HEK293 (cell line): ENCODE results near the gene METTL23.

Experiments used
- CTCF ChIA-PET: fragments of 350-600 bp; formaldehyde crosslinking; extraction: SDS; loops from one replicate; lab custom pipeline; 2021; ENCODE audit warnings: antibody characterized with exemption; lab: Yijun Ruan, JAX
- POLR2A ChIA-PET: fragments of 300-600 bp; formaldehyde crosslinking; extraction: SDS; loops from one replicate; lab custom pipeline; 2020; ENCODE audit warnings: antibody characterized with exemption, inconsistent platforms; lab: Yijun Ruan, JAX
- H3K27ac ChIP-seq: fragments of 200-500 bp; sonication (Bioruptor generic); 2 replicates; pipeline ENCODE4 v1.5.1; 2014; ENCODE audit warnings: low read depth, low read length, control low read depth, inconsistent platforms; ENCODE audit errors: extremely low read depth
- H3K36me3 ChIP-seq, 2 experiments: fragments of 200-500 bp in 1 of 2; sonication (Bioruptor generic) in 1 of 2; 1 replicate in 1 of 2; 2 replicates in 1 of 2; pipeline ENCODE4 v1.5.1; 2014 to 2017; ENCODE audit warnings: inconsistent platforms in 2 of 2, low read length in 2 of 2; ENCODE audit not compliant: control insufficient read depth in 2 of 2, insufficient read depth in 1 of 2
- H3K4me1 ChIP-seq: fragments of 200-500 bp; sonication (Bioruptor generic); 2 replicates; pipeline ENCODE4 v1.5.1; 2014; ENCODE audit warnings: mild to moderate bottlenecking, low read length, inconsistent platforms; ENCODE audit not compliant: control insufficient read depth, insufficient read depth
- H3K4me3 ChIP-seq: 2 replicates; pipeline ENCODE4 v1.5.1; 2011; ENCODE audit warnings: low read depth, mild to moderate bottlenecking, control low read depth, low read length, moderate library complexity
- H3K9me3 ChIP-seq: fragments of 200-500 bp; sonication (Bioruptor generic); 2 replicates; pipeline ENCODE4 v1.5.1; 2014; ENCODE audit warnings: low read depth, low read length, inconsistent platforms; ENCODE audit not compliant: control insufficient read depth, insufficient read depth
- BCL11A ChIP-seq: fragments of 450-650 bp; formaldehyde crosslinking; IDR thresholded peaks from 2 replicates; pipeline ENCODE4 v1.5.1; 2016; ENCODE audit warnings: low read depth, missing biosample characterization, missing genetic modification characterization
- FEZF1 ChIP-seq: fragments of 450-650 bp; formaldehyde crosslinking; IDR thresholded peaks from 2 replicates; pipeline ENCODE4 v1.5.1; 2016; ENCODE audit warnings: missing biosample characterization, missing genetic modification characterization
- SP7 ChIP-seq: fragments of 450-650 bp; formaldehyde crosslinking; IDR thresholded peaks from 2 replicates; pipeline ENCODE4 v1.5.1; 2016; ENCODE audit warnings: missing biosample characterization, missing genetic modification characterization
- ZBTB48 ChIP-seq: fragments of 450-650 bp; formaldehyde crosslinking; IDR thresholded peaks from 2 replicates; pipeline ENCODE4 v1.5.1; 2016; ENCODE audit warnings: missing biosample characterization, missing genetic modification characterization
- ZBTB7A ChIP-seq: fragments of 450-650 bp; formaldehyde crosslinking; IDR thresholded peaks from 2 replicates; pipeline ENCODE4 v1.5.1; 2016; ENCODE audit warnings: low read depth, missing biosample characterization, missing genetic modification characterization
- ZNF140 ChIP-seq: fragments of 450-650 bp; formaldehyde crosslinking; IDR thresholded peaks from 2 replicates; pipeline ENCODE4 v1.5.1; 2016; ENCODE audit warnings: missing biosample characterization, missing genetic modification characterization
- ZNF2 ChIP-seq: fragments of 450-650 bp; formaldehyde crosslinking; IDR thresholded peaks from 2 replicates; pipeline ENCODE4 v1.5.1; 2016; ENCODE audit warnings: missing biosample characterization, missing genetic modification characterization
- ZNF292 ChIP-seq: fragments of 450-650 bp; formaldehyde crosslinking; IDR thresholded peaks from 2 replicates; pipeline ENCODE4 v1.5.1; 2016; ENCODE audit warnings: low read depth, missing biosample characterization, missing genetic modification characterization, borderline replicate concordance
- ZNF366 ChIP-seq: fragments of 450-650 bp; formaldehyde crosslinking; conservative IDR thresholded peaks from 2 replicates; pipeline ENCODE4 v1.5.1; 2016; ENCODE audit warnings: missing biosample characterization, missing genetic modification characterization
- ZNF514 ChIP-seq: fragments of 450-650 bp; formaldehyde crosslinking; IDR thresholded peaks from 2 replicates; pipeline ENCODE4 v1.5.1; 2016; ENCODE audit warnings: missing biosample characterization, missing genetic modification characterization
- ZNF544 ChIP-seq: fragments of 450-650 bp; formaldehyde crosslinking; IDR thresholded peaks from 2 replicates; pipeline ENCODE4 v1.5.0; 2017; ENCODE audit warnings: missing biosample characterization, missing genetic modification characterization
- ZNF596 ChIP-seq: fragments of 450-650 bp; IDR thresholded peaks from 2 replicates; pipeline ENCODE4 v1.5.0; 2018; ENCODE audit warnings: missing biosample characterization, mild to moderate bottlenecking, missing genetic modification characterization, moderate library complexity
- TF ChIP-seq, protein P1 (sequence below): fragments of 450-650 bp; formaldehyde crosslinking; IDR thresholded peaks from 2 replicates; pipeline ENCODE4 v1.5.1; 2016; ENCODE audit warnings: missing biosample characterization, missing genetic modification characterization
- TF ChIP-seq, protein P2 (sequence below): fragments of 450-650 bp; formaldehyde crosslinking; IDR thresholded peaks from 2 replicates; pipeline ENCODE4 v1.5.1; 2017; ENCODE audit warnings: missing biosample characterization, missing genetic modification characterization
- TF ChIP-seq, protein P3 (sequence below): fragments of 450-650 bp; formaldehyde crosslinking; IDR thresholded peaks from 2 replicates; pipeline ENCODE4 v1.5.1; 2016; ENCODE audit warnings: missing biosample characterization, missing genetic modification characterization
- TF ChIP-seq, protein P4 (sequence below): fragments of 450-650 bp; formaldehyde crosslinking; conservative IDR thresholded peaks from 2 replicates; pipeline ENCODE4 v1.5.1; 2016; ENCODE audit warnings: low read depth, missing biosample characterization, missing genetic modification characterization

METTL23 gene

GRCh38 chr17:76738468-76738850 is 11.8 kb downstream of the METTL23 start:
- TF ChIP-seq SP7 (tag by site-specific recombination) (peak; percentile 91), ZNF514 (tag by site-specific recombination) (no peak), ZNF544 (tag by site-specific recombination) (no peak), ZNF2 (tag by site-specific recombination) (no peak), ZNF596 (tag by site-specific recombination) (no peak), ZBTB48 (no peak), ZNF366 (tag by site-specific recombination) (peak; percentile 46; the same call in 1 of the 2 replicates), ZNF292 (no peak), BCL11A (tag by site-specific recombination) (0 out of 2 replicates have a peak, but pooled peaks have one; percentile 14), ZBTB7A (no peak), ZNF140 (tag by site-specific recombination) (no peak), FEZF1 (tag by site-specific recombination) (peak; percentile 65)
- TF ChIP-seq, protein P1, sequence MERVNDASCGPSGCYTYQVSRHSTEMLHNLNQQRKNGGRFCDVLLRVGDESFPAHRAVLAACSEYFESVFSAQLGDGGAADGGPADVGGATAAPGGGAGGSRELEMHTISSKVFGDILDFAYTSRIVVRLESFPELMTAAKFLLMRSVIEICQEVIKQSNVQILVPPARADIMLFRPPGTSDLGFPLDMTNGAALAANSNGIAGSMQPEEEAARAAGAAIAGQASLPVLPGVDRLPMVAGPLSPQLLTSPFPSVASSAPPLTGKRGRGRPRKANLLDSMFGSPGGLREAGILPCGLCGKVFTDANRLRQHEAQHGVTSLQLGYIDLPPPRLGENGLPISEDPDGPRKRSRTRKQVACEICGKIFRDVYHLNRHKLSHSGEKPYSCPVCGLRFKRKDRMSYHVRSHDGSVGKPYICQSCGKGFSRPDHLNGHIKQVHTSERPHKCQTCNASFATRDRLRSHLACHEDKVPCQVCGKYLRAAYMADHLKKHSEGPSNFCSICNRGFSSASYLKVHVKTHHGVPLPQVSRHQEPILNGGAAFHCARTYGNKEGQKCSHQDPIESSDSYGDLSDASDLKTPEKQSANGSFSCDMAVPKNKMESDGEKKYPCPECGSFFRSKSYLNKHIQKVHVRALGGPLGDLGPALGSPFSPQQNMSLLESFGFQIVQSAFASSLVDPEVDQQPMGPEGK (tag by site-specific recombination) = 0 out of 2 replicates have a peak, but pooled peaks have one; percentile 7
- TF ChIP-seq, protein P2, sequence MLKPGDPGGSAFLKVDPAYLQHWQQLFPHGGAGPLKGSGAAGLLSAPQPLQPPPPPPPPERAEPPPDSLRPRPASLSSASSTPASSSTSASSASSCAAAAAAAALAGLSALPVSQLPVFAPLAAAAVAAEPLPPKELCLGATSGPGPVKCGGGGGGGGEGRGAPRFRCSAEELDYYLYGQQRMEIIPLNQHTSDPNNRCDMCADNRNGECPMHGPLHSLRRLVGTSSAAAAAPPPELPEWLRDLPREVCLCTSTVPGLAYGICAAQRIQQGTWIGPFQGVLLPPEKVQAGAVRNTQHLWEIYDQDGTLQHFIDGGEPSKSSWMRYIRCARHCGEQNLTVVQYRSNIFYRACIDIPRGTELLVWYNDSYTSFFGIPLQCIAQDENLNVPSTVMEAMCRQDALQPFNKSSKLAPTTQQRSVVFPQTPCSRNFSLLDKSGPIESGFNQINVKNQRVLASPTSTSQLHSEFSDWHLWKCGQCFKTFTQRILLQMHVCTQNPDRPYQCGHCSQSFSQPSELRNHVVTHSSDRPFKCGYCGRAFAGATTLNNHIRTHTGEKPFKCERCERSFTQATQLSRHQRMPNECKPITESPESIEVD (tag by site-specific recombination) = 0 out of 2 replicates have a peak, but pooled peaks have one; percentile 33
- TF ChIP-seq, protein P3, sequence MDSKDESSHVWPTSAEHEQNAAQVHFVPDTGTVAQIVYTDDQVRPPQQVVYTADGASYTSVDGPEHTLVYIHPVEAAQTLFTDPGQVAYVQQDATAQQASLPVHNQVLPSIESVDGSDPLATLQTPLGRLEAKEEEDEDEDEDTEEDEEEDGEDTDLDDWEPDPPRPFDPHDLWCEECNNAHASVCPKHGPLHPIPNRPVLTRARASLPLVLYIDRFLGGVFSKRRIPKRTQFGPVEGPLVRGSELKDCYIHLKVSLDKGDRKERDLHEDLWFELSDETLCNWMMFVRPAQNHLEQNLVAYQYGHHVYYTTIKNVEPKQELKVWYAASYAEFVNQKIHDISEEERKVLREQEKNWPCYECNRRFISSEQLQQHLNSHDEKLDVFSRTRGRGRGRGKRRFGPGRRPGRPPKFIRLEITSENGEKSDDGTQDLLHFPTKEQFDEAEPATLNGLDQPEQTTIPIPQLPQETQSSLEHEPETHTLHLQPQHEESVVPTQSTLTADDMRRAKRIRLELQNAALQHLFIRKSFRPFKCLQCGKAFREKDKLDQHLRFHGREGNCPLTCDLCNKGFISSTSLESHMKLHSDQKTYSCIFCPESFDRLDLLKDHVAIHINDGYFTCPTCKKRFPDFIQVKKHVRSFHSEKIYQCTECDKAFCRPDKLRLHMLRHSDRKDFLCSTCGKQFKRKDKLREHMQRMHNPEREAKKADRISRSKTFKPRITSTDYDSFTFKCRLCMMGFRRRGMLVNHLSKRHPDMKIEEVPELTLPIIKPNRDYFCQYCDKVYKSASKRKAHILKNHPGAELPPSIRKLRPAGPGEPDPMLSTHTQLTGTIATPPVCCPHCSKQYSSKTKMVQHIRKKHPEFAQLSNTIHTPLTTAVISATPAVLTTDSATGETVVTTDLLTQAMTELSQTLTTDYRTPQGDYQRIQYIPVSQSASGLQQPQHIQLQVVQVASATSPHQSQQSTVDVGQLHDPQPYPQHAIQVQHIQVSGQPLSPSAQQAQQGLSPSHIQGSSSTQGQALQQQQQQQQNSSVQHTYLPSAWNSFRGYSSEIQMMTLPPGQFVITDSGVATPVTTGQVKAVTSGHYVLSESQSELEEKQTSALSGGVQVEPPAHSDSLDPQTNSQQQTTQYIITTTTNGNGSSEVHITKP = peak; percentile 15; the same call in 1 of the 2 replicates
- TF ChIP-seq, protein P4, sequence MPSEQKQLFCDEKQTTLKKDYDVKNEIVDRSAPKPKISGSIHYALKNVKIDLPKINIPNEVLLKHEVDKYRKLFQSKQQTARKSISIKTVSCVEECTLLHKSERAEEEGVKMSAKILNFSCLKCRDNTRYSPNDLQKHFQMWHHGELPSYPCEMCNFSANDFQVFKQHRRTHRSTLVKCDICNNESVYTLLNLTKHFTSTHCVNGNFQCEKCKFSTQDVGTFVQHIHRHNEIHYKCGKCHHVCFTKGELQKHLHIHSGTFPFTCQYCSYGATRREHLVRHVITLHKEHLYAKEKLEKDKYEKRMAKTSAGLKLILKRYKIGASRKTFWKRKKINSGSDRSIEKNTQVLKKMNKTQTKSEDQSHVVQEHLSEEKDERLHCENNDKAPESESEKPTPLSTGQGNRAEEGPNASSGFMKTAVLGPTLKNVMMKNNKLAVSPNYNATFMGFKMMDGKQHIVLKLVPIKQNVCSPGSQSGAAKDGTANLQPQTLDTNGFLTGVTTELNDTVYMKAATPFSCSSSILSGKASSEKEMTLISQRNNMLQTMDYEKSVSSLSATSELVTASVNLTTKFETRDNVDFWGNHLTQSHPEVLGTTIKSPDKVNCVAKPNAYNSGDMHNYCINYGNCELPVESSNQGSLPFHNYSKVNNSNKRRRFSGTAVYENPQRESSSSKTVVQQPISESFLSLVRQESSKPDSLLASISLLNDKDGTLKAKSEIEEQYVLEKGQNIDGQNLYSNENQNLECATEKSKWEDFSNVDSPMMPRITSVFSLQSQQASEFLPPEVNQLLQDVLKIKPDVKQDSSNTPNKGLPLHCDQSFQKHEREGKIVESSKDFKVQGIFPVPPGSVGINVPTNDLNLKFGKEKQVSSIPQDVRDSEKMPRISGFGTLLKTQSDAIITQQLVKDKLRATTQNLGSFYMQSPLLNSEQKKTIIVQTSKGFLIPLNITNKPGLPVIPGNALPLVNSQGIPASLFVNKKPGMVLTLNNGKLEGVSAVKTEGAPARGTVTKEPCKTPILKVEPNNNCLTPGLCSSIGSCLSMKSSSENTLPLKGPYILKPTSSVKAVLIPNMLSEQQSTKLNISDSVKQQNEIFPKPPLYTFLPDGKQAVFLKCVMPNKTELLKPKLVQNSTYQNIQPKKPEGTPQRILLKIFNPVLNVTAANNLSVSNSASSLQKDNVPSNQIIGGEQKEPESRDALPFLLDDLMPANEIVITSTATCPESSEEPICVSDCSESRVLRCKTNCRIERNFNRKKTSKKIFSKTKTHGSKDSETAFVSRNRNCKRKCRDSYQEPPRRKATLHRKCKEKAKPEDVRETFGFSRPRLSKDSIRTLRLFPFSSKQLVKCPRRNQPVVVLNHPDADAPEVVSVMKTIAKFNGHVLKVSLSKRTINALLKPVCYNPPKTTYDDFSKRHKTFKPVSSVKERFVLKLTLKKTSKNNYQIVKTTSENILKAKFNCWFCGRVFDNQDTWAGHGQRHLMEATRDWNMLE = no peak
- Histone ChIP-seq H3K36me3 (peaks cover 32 to 49% of the 10 kb centered on the region in 2 experiments), H3K27ac (peak overlapping the region; percentile 99), H3K4me1 (peaks cover 13% of the 10 kb centered on the region), H3K9me3 (no peaks in the 10 kb centered on the region), H3K4me3 (peak overlapping the region; percentile 81)
- ChIA-PET CTCF (interaction anchor here (0.7 kb wide), 2 partner anchors 182 to 700 kb away, joined by 3 to 4 read pairs; no protein-coding TSS in a partner anchor), POLR2A (interaction anchor here (0.6 to 4.8 kb wide), 16 partner anchors 9 to 1220 kb away, joined by 3 to 68 read pairs (median 4); partner anchors contain the start of genes JMJD6, METTL23 and TNRC6C)
